ENCODE results near the gene POC1A. TPM values are rescaled to one million over a fixed set of nuclear protein-coding genes. Genes with fewer than 3 reads are reported as not detected.

Gene POC1A
- total and polyA plus RNA-seq, 9 of the 15 experiments (the other 6 are each of a cell fraction or from before 2014, with no cell fraction given): 7.2 to 17.5 (median 12.1) TPM

DNA sequence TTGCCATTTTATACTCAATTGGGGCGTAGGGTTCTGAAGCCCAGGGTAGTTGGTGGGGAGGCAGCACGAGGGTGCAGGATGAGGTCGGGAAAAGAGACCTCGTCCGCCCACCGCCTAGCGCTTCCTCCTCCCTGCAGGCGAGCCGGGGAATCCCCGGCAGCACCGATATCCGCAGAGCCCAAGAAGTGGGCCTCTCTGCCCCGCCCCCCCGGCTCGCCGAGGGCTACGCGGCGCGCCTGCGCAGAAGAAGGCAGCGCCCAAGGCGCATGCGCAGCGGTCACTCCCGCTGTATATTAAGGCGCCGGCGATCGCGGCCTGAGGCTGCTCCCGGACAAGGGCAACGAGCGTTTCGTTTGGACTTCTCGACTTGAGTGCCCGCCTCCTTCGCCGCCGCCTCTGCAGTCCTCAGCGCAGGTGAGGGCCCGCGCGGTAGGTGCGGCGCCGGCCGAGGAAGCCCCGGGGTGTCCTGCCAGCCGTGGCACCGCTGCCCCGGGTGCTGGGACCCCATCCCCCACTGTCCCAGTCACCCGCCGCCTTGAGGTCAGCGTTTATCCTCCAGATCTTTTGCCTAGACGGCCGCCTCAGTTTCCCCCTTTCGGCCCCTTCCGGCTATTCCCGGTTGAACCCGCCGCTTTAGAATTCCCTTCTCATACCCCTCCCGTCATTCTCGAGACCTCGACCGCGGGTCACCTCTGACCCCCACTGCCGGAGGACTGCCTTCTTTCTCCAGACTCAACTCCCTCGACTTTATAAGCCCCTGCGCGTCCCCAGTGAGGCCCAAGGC lies 43.8 kb upstream of the POC1A start, which contains the start of gene ALAS1 (continued):
- TF ChIP-seq, protein P1, sequence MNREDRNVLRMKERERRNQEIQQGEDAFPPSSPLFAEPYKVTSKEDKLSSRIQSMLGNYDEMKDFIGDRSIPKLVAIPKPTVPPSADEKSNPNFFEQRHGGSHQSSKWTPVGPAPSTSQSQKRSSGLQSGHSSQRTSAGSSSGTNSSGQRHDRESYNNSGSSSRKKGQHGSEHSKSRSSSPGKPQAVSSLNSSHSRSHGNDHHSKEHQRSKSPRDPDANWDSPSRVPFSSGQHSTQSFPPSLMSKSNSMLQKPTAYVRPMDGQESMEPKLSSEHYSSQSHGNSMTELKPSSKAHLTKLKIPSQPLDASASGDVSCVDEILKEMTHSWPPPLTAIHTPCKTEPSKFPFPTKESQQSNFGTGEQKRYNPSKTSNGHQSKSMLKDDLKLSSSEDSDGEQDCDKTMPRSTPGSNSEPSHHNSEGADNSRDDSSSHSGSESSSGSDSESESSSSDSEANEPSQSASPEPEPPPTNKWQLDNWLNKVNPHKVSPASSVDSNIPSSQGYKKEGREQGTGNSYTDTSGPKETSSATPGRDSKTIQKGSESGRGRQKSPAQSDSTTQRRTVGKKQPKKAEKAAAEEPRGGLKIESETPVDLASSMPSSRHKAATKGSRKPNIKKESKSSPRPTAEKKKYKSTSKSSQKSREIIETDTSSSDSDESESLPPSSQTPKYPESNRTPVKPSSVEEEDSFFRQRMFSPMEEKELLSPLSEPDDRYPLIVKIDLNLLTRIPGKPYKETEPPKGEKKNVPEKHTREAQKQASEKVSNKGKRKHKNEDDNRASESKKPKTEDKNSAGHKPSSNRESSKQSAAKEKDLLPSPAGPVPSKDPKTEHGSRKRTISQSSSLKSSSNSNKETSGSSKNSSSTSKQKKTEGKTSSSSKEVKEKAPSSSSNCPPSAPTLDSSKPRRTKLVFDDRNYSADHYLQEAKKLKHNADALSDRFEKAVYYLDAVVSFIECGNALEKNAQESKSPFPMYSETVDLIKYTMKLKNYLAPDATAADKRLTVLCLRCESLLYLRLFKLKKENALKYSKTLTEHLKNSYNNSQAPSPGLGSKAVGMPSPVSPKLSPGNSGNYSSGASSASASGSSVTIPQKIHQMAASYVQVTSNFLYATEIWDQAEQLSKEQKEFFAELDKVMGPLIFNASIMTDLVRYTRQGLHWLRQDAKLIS (CRISPR knock-in tag; IDR thresholded peaks at IDR 0.05): 0 out of 2 replicates have a peak, but pooled peaks have one; percentile 44
- 0 out of 2 replicates have a peak, but pooled peaks have one; percentile 12 for TF ChIP-seq RUNX1 (IDR thresholded peaks at IDR 0.05; ENCODE audit: low read depth)
- 0 out of 2 replicates have a peak, but pooled peaks have one; percentile 35 for TF ChIP-seq EP400 (IDR thresholded peaks at IDR 0.05)
- peak in 1 of 2 experiments; percentile 61; a peak in 1 of 4 replicates for TF ChIP-seq SRF (CRISPR knock-in tag; IDR thresholded peaks at IDR 0.05)
- peak; percentile 27; the same call in 1 of the 2 replicates for TF ChIP-seq HIVEP1 (CRISPR knock-in tag; IDR thresholded peaks at IDR 0.05)
- 0 out of 2 replicates have a peak, but pooled peaks have one; percentile 14 for TF ChIP-seq BCOR (IDR thresholded peaks at IDR 0.05)
- peak; percentile 67 for TF ChIP-seq TAF1 (IDR thresholded peaks at IDR 0.05; ENCODE audit: control insufficient read depth, extremely low read depth, insufficient read depth, low read length, severe bottlenecking)
- no peak for TF ChIP-seq IRF2 (CRISPR knock-in tag; IDR thresholded peaks at IDR 0.05)
- peak; percentile 95 for TF ChIP-seq POLR2G (IDR thresholded peaks at IDR 0.05; ENCODE audit: low read depth, low read length)
- TF ChIP-seq RBFOX2 (IDR thresholded peaks at IDR 0.05; ENCODE audit: low read depth, low read length): peak; percentile 93
- 0 out of 2 replicates have a peak, but pooled peaks have one; percentile 45 for TF ChIP-seq POLR2H (tag; IDR thresholded peaks at IDR 0.05; ENCODE audit: low read depth)
- TF ChIP-seq CCNT2 (IDR thresholded peaks at IDR 0.05; ENCODE audit: borderline replicate concordance, extremely low read depth, insufficient read length, low read depth, low read length): peak; percentile 57
- peak; percentile 52 for TF ChIP-seq PHF20 (IDR thresholded peaks at IDR 0.05; ENCODE audit: partially characterized antibody)
- TF ChIP-seq GTF2A2 (tag; IDR thresholded peaks at IDR 0.05): 0 out of 2 replicates have a peak, but pooled peaks have one; percentile 55
- no peak for TF ChIP-seq PCBP2 (IDR thresholded peaks at IDR 0.05; ENCODE audit: low read depth, low read length, poor library complexity, severe bottlenecking)
- no peak for TF ChIP-seq CBX2 (IDR thresholded peaks at IDR 0.05; ENCODE audit: insufficient read depth, low read length, poor library complexity, severe bottlenecking)
- TF ChIP-seq, protein P2, sequence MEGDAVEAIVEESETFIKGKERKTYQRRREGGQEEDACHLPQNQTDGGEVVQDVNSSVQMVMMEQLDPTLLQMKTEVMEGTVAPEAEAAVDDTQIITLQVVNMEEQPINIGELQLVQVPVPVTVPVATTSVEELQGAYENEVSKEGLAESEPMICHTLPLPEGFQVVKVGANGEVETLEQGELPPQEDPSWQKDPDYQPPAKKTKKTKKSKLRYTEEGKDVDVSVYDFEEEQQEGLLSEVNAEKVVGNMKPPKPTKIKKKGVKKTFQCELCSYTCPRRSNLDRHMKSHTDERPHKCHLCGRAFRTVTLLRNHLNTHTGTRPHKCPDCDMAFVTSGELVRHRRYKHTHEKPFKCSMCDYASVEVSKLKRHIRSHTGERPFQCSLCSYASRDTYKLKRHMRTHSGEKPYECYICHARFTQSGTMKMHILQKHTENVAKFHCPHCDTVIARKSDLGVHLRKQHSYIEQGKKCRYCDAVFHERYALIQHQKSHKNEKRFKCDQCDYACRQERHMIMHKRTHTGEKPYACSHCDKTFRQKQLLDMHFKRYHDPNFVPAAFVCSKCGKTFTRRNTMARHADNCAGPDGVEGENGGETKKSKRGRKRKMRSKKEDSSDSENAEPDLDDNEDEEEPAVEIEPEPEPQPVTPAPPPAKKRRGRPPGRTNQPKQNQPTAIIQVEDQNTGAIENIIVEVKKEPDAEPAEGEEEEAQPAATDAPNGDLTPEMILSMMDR (IDR thresholded peaks at IDR 0.05 in 2 of 3, conservative IDR thresholded peaks at IDR 0.05 in 1 of 3; ENCODE audit: insufficient read depth in 2 of 3, low read depth in 1 of 3, low read length in 3 of 3): peak; percentile 13 to 27 (median 13); a peak in 2 of 6 replicates
- no peak for TF ChIP-seq MTA2 (IDR thresholded peaks at IDR 0.05; ENCODE audit: low read depth)
- peak; percentile 83; the same call in 1 of the 2 replicates for TF ChIP-seq L3MBTL2 (IDR thresholded peaks at IDR 0.05)
- TF ChIP-seq SRSF9 (IDR thresholded peaks at IDR 0.05; ENCODE audit: borderline replicate concordance, low read depth, low read length): no peak
- no peak for TF ChIP-seq PPARD (CRISPR knock-in tag; IDR thresholded peaks at IDR 0.05)

Measured in K562 (cell line).